ENCODE measurements around the gene COPB2. TPM values are rescaled to one million over a fixed set of nuclear protein-coding genes. Genes with fewer than 3 reads are reported as not detected.

COPB2 gene
- polyA plus RNA-seq, 1 of the 3 experiments (the other 2 are of a cell fraction): 69.7 TPM

DNA sequence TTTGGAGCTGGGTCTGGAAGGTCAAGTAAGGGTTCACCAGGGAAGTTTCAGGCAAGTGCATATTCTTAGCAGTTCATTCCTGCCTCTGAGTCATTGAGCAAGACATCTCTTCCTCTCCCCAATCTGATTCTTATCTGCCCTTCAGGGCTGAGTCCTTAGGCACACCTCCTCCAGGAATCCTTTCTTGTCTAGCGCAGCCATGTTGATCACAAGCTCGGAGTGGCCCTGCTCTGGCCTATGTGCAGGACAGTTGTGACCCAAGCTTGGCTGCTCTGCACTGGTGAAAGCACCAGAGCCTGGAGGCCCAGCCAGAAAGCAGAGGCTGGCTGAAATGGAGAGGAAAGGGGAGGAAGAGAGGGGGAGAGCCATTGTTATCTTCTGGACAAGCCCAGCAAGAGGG is 76.5 kb downstream of the COPB2 start (continued):
- TF ChIP-seq, protein P1, sequence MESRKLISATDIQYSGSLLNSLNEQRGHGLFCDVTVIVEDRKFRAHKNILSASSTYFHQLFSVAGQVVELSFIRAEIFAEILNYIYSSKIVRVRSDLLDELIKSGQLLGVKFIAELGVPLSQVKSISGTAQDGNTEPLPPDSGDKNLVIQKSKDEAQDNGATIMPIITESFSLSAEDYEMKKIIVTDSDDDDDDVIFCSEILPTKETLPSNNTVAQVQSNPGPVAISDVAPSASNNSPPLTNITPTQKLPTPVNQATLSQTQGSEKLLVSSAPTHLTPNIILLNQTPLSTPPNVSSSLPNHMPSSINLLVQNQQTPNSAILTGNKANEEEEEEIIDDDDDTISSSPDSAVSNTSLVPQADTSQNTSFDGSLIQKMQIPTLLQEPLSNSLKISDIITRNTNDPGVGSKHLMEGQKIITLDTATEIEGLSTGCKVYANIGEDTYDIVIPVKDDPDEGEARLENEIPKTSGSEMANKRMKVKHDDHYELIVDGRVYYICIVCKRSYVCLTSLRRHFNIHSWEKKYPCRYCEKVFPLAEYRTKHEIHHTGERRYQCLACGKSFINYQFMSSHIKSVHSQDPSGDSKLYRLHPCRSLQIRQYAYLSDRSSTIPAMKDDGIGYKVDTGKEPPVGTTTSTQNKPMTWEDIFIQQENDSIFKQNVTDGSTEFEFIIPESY (IDR thresholded peaks at IDR 0.05; ENCODE audit: borderline replicate concordance, low read depth): no peak
- TF ChIP-seq NFIC (IDR thresholded peaks at IDR 0.05; ENCODE audit: borderline replicate concordance): peak; percentile 56
- TF ChIP-seq YY1 (IDR thresholded peaks at IDR 0.05; ENCODE audit: low read depth): peak; percentile 81
- TF ChIP-seq, protein P2, sequence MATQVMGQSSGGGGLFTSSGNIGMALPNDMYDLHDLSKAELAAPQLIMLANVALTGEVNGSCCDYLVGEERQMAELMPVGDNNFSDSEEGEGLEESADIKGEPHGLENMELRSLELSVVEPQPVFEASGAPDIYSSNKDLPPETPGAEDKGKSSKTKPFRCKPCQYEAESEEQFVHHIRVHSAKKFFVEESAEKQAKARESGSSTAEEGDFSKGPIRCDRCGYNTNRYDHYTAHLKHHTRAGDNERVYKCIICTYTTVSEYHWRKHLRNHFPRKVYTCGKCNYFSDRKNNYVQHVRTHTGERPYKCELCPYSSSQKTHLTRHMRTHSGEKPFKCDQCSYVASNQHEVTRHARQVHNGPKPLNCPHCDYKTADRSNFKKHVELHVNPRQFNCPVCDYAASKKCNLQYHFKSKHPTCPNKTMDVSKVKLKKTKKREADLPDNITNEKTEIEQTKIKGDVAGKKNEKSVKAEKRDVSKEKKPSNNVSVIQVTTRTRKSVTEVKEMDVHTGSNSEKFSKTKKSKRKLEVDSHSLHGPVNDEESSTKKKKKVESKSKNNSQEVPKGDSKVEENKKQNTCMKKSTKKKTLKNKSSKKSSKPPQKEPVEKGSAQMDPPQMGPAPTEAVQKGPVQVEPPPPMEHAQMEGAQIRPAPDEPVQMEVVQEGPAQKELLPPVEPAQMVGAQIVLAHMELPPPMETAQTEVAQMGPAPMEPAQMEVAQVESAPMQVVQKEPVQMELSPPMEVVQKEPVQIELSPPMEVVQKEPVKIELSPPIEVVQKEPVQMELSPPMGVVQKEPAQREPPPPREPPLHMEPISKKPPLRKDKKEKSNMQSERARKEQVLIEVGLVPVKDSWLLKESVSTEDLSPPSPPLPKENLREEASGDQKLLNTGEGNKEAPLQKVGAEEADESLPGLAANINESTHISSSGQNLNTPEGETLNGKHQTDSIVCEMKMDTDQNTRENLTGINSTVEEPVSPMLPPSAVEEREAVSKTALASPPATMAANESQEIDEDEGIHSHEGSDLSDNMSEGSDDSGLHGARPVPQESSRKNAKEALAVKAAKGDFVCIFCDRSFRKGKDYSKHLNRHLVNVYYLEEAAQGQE (IDR thresholded peaks at IDR 0.05; ENCODE audit: low read depth, low read length): no peak
- no peak for TF ChIP-seq EZH2phosphoT487 (IDR thresholded peaks at IDR 0.05; ENCODE audit: borderline replicate concordance, low read depth)
- TF ChIP-seq, protein P3, sequence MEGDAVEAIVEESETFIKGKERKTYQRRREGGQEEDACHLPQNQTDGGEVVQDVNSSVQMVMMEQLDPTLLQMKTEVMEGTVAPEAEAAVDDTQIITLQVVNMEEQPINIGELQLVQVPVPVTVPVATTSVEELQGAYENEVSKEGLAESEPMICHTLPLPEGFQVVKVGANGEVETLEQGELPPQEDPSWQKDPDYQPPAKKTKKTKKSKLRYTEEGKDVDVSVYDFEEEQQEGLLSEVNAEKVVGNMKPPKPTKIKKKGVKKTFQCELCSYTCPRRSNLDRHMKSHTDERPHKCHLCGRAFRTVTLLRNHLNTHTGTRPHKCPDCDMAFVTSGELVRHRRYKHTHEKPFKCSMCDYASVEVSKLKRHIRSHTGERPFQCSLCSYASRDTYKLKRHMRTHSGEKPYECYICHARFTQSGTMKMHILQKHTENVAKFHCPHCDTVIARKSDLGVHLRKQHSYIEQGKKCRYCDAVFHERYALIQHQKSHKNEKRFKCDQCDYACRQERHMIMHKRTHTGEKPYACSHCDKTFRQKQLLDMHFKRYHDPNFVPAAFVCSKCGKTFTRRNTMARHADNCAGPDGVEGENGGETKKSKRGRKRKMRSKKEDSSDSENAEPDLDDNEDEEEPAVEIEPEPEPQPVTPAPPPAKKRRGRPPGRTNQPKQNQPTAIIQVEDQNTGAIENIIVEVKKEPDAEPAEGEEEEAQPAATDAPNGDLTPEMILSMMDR (IDR thresholded peaks at IDR 0.05): no peak
- TF ChIP-seq GATA2 (CRISPR knock-in tag; IDR thresholded peaks at IDR 0.05): no peak
- TF ChIP-seq RXRA (IDR thresholded peaks at IDR 0.05; ENCODE audit: borderline replicate concordance, low read depth): peak; percentile 95
- TF ChIP-seq SIN3A (IDR thresholded peaks at IDR 0.05; ENCODE audit: borderline replicate concordance, low read depth, low read length): 0 out of 2 replicates have a peak, but pooled peaks have one; percentile 23
- TF ChIP-seq, protein P4, sequence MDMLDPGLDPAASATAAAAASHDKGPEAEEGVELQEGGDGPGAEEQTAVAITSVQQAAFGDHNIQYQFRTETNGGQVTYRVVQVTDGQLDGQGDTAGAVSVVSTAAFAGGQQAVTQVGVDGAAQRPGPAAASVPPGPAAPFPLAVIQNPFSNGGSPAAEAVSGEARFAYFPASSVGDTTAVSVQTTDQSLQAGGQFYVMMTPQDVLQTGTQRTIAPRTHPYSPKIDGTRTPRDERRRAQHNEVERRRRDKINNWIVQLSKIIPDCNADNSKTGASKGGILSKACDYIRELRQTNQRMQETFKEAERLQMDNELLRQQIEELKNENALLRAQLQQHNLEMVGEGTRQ (IDR thresholded peaks at IDR 0.05; ENCODE audit: borderline replicate concordance, low read depth, low read length): no peak
- 0 out of 2 replicates have a peak, but pooled peaks have one; percentile 35 for TF ChIP-seq FOXM1 (IDR thresholded peaks at IDR 0.05; ENCODE audit: low read depth)
- TF ChIP-seq FOXJ3 (CRISPR knock-in tag; IDR thresholded peaks at IDR 0.05): no peak
- TF ChIP-seq SMC3 (IDR thresholded peaks at IDR 0.05; ENCODE audit: low read depth, low read length): no peak
- TF ChIP-seq MEF2A (IDR thresholded peaks at IDR 0.05; ENCODE audit: borderline replicate concordance, low read depth): no peak
- TF ChIP-seq, protein P5, sequence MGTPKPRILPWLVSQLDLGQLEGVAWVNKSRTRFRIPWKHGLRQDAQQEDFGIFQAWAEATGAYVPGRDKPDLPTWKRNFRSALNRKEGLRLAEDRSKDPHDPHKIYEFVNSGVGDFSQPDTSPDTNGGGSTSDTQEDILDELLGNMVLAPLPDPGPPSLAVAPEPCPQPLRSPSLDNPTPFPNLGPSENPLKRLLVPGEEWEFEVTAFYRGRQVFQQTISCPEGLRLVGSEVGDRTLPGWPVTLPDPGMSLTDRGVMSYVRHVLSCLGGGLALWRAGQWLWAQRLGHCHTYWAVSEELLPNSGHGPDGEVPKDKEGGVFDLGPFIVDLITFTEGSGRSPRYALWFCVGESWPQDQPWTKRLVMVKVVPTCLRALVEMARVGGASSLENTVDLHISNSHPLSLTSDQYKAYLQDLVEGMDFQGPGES (IDR thresholded peaks at IDR 0.05; ENCODE audit: low read depth, low read length): no peak
- TF ChIP-seq TEAD4 (IDR thresholded peaks at IDR 0.05; ENCODE audit: borderline replicate concordance, insufficient read depth): peak; percentile 75
- TF ChIP-seq NRF1 (IDR thresholded peaks at IDR 0.05; ENCODE audit: low read depth, low read length): no peak
- peak in 1 of 2 experiments; percentile 82; a peak in 1 of 4 replicates for TF ChIP-seq EP300 (IDR thresholded peaks at IDR 0.05; ENCODE audit: borderline replicate concordance in 1 of 2, low read depth in 1 of 2, low read length in 1 of 2)
- peak; percentile 84 for TF ChIP-seq JUND (IDR thresholded peaks at IDR 0.05)
- peak; percentile 88 for TF ChIP-seq FOSL2 (IDR thresholded peaks at IDR 0.05; ENCODE audit: borderline replicate concordance, low read depth)
- TF ChIP-seq TCF12 (IDR thresholded peaks at IDR 0.05): peak; percentile 77

All from SK-N-SH (cell line).